LNCAP (cell line): ENCODE measurements around the gene SMPD3.

ENCODE experiments used
- CTCF ChIP-seq: fragments of 450-650 bp; IDR thresholded peaks from 2 replicates; pipeline ENCODE4 v1.5.1; 2017; ENCODE audit warnings: mild to moderate bottlenecking

SMPD3 gene

GRCh38 chr16:68383858-68384257 is 64.5 kb downstream of the SMPD3 start:
- TF ChIP-seq CTCF, result no peak

DNA sequence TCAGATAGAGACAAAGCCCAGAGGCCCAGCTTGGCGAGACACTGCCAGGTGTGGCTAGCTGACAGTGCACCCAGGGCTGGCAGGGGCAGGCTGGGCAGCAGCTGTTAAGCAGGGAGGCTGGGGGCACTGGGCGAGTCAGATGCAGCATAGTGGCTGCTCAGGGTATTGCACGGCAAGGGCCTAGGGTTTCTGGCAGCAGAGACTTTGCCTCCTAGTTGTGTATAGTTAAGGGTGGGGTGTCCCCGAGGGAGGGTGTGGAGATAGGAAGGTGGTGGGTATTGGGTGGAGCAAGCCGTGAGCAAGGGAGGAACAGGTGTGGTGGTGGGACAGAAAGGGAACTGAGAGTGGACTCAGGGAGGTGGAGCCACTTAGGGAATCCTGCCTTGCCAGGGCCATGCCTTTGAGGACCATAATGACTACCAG is 66.0 kb downstream of the SMPD3 start:
- peak; percentile 17; the same call in 1 of the 2 replicates for TF ChIP-seq CTCF

- TF ChIP-seq CTCF, result no peak
Measured at GRCh38 chr16:68381363-68381724, 67.0 kb downstream of the SMPD3 start.

GRCh38 chr16:68380676-68381362 is 67.5 kb downstream of the SMPD3 start:
- no peak for TF ChIP-seq CTCF

DNA sequence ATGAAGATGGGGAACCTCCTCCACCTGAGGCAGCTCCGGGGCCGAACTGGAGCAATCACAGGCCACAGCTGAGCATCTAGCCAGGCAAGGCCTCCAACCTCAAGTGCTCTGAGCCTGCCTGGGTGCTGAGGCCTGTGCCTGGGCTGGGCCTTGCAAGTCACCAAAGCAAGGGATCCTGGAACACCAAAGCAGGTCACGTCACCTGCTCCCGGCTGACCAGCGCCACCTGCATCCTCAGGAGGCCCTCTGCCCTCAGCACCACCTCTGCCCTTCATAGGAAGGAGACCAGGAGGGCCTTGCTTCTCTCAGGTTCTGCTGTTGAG is 68.0 kb downstream of the SMPD3 start:
- TF ChIP-seq CTCF, result no peak

DNA sequence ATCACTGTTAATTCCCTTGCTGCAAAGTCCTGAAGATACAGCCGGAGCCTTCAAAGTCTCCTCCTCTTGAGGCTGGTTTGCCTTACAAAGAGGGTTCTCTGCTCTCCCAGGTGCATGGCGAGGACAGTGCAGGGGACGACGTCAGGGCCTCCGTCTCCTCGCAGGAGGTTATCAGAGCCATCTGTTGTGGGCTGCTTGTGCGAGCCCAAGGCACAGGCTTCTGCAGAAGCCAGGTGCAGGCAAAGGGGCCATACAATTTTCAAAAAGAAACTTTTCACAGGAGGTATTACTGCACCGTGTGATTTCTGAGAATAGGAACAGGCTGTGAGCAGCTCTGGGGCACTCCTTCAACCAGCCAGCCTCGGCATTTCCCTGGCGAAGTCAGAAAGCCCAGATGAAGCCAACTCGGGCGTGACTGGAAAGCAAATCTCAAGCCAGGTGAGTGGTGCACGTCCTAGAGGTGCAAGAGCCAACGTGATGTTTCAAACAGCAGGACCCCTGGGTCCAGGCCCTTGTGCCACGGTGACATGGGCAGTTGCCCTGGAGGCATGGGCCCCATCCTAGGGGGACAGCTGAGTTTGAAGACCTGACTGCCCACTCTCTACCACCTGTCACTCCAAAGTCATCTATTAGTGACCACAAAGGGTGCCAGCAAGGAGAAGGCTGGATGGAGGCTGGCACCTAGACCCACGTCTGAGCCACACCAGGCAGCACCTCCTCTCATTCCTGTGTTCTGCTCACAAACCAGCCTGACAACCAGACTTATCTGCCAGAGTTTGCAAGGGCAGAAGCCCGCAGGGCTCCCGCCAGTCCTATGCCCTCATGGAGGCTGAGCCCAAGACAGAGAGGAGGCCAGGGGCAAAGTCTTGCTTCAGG is 68.6 kb downstream of the SMPD3 start:
- TF ChIP-seq CTCF, result no peak

- no peak for TF ChIP-seq CTCF
Measured at GRCh38 chr16:68378436-68379415, 69.6 kb downstream of the SMPD3 start.
